SU-DHL-6 (cell line): ENCODE measurements around the gene TMEM59L.

Experiments used
- H2AFZ ChIP-seq: fragments of 200-600 bp; sonication (generic); 2 replicates; pipeline ENCODE4 v1.6.1; 2014; ENCODE audit warnings: low read depth, mild to moderate bottlenecking, moderate library complexity, mixed read lengths, antibody characterized with exemption, low read length; ENCODE audit not compliant: severe bottlenecking
- H3F3A ChIP-seq: fragments of 200-600 bp; shearing (Covaris generic); 2 replicates; pipeline ENCODE4 v1.6.0; 2016; ENCODE audit warnings: antibody characterized with exemption, mild to moderate bottlenecking; ENCODE audit not compliant: insufficient read depth
- H3K27ac ChIP-seq: fragments of 200-600 bp; sonication (generic); 2 replicates; pipeline ENCODE4 v1.5.1; 2016; ENCODE audit warnings: low read depth, mild to moderate bottlenecking, low read length, moderate library complexity, mixed read lengths
- H3K27me3 ChIP-seq: fragments of 200-600 bp; sonication (generic), shearing (Covaris generic); 2 replicates; pipeline ENCODE4 v1.6.0; 2014; ENCODE audit warnings: mild to moderate bottlenecking, low read length
- H3K36me3 ChIP-seq: fragments of 200-600 bp; sonication (generic); 2 replicates; pipeline ENCODE4 v1.6.1; 2014; ENCODE audit warnings: mild to moderate bottlenecking, low read length, mixed read lengths
- H3K4me2 ChIP-seq: fragments of 300-600, 200-600 bp; shearing (Covaris generic), sonication (generic); 2 replicates; pipeline ENCODE4 v1.6.0; 2014; ENCODE audit warnings: low read length, low read depth, mild to moderate bottlenecking; ENCODE audit not compliant: poor library complexity, severe bottlenecking
- H3K4me3 ChIP-seq: fragments of 200-600 bp; sonication (generic); 2 replicates; pipeline ENCODE4 v1.5.1; 2014; ENCODE audit warnings: antibody characterized with exemption, low read length, mild to moderate bottlenecking, mixed read lengths; ENCODE audit not compliant: insufficient read depth, poor library complexity, severe bottlenecking
- H3K79me2 ChIP-seq: fragments of 200-600 bp; sonication (generic); 2 replicates; pipeline ENCODE4 v1.6.1; 2014; ENCODE audit warnings: mild to moderate bottlenecking, low read length, moderate library complexity; ENCODE audit not compliant: insufficient read depth
- H3K9ac ChIP-seq: fragments of 200-600 bp; sonication (generic); 2 replicates; pipeline ENCODE4 v1.7.0; 2014; ENCODE audit warnings: mild to moderate bottlenecking, low read length
- H3K9me2 ChIP-seq: fragments of 200-600 bp; sonication (generic); replicated peaks from 2 replicates; pipeline ENCODE4 v1.6.1; 2014; ENCODE audit warnings: low read length; ENCODE audit not compliant: insufficient read depth
- H3K9me3 ChIP-seq: fragments of 200-600 bp; sonication (generic); 2 replicates; pipeline ENCODE4 v1.6.1; 2014; ENCODE audit warnings: low read length, mixed read lengths; ENCODE audit not compliant: insufficient read depth
- H4K20me1 ChIP-seq: fragments of 200-600 bp; sonication (generic); 2 replicates; pipeline ENCODE4 v1.6.1; 2014; ENCODE audit warnings: low read depth, mild to moderate bottlenecking, antibody characterized with exemption, low read length, moderate library complexity, mixed read lengths
- CTCF ChIP-seq: fragments of 200-600 bp; sonication (generic); IDR thresholded peaks from one replicate; pipeline ENCODE4 v1.5.1; 2017; ENCODE audit warnings: antibody characterized with exemption, mild to moderate bottlenecking, low read length, moderate library complexity; ENCODE audit not compliant: insufficient read depth, poor library complexity, severe bottlenecking
- EZH2phosphoT487 ChIP-seq: fragments of 200-600 bp; sonication (generic), shearing (Covaris generic); conservative IDR thresholded peaks from 2 replicates; pipeline ENCODE4 v1.6.1; 2018; ENCODE audit warnings: mild to moderate bottlenecking, antibody characterized with exemption, low read length, moderate library complexity, mixed read lengths

TMEM59L gene

GRCh38 chr19:18659281-18660050 lies 46.8 kb downstream of the TMEM59L start:
- H4K20me1 ChIP-seq = no peaks in the 10 kb centered on the region
- H3K9me3 ChIP-seq = no peaks in the 10 kb centered on the region
- H2AFZ ChIP-seq = no peak overlapping the region
- no peak overlapping the region for H3K4me2 ChIP-seq
- no peaks in the 10 kb centered on the region for H3F3A ChIP-seq
- H3K79me2 ChIP-seq = no peaks in the 10 kb centered on the region
- no peaks in the 10 kb centered on the region for H3K27me3 ChIP-seq
- H3K9me2 ChIP-seq = no peaks in the 10 kb centered on the region
- H3K4me3 ChIP-seq = no peak overlapping the region
- H3K9ac ChIP-seq = no peak overlapping the region
- TF ChIP-seq EZH2phosphoT487 (no peak), CTCF (no peak)
- no peaks in the 10 kb centered on the region for H3K36me3 ChIP-seq
- no peak overlapping the region for H3K27ac ChIP-seq

GRCh38 chr19:18660051-18660910 lies 47.6 kb downstream of the TMEM59L start:
- Histone ChIP-seq H3K27ac (no peak overlapping the region), H3K9me2 (no peaks in the 10 kb centered on the region)

GRCh38 chr19:18660939-18661670 lies 48.4 kb downstream of the TMEM59L start:
- Histone ChIP-seq H3K27me3 (no peaks in the 10 kb centered on the region), H3K9me3 (no peaks in the 10 kb centered on the region), H3K9me2 (no peaks in the 10 kb centered on the region), H3F3A (no peaks in the 10 kb centered on the region), H4K20me1 (no peaks in the 10 kb centered on the region), H3K79me2 (no peaks in the 10 kb centered on the region), H3K4me2 (no peak overlapping the region), H3K4me3 (no peak overlapping the region), H3K9ac (no peak overlapping the region), H3K36me3 (no peaks in the 10 kb centered on the region), H2AFZ (no peak overlapping the region), H3K27ac (no peak overlapping the region)
- TF ChIP-seq EZH2phosphoT487 = no peak
- no peak for TF ChIP-seq CTCF

More at GRCh38 chr19:18660051-18660910, 47.6 kb downstream of the TMEM59L start:
- no peaks in the 10 kb centered on the region for H3K27me3 ChIP-seq
- no peaks in the 10 kb centered on the region for H3K9me3 ChIP-seq
- H3K4me3 ChIP-seq = no peak overlapping the region
- no peak overlapping the region for H2AFZ ChIP-seq
- H4K20me1 ChIP-seq = no peaks in the 10 kb centered on the region
- H3K36me3 ChIP-seq = no peaks in the 10 kb centered on the region
- no peak overlapping the region for H3K4me2 ChIP-seq
- H3F3A ChIP-seq = no peaks in the 10 kb centered on the region
- no peaks in the 10 kb centered on the region for H3K79me2 ChIP-seq
- H3K9ac ChIP-seq = no peak overlapping the region
- no peak for TF ChIP-seq CTCF
- TF ChIP-seq EZH2phosphoT487 = no peak
